CD4-positive, alpha-beta T cell (primary cell): ENCODE data around the gene DCP1B. TPM values are rescaled to one million over a fixed set of nuclear protein-coding genes. Genes with fewer than 3 reads are reported as not detected.

ENCODE experiments used
- ATAC-seq: fragments of 200-7000 bp; cut with Tn5 transposase; one replicate; pipeline ENCODE4 v1.10.0; 2022; ENCODE audit warnings: mild to moderate bottlenecking; ENCODE audit not compliant: poor library complexity
- CTCF ChIA-PET: fragments of 350-600 bp; sonication (Branson Sonifier 250); formaldehyde crosslinking; loops from one replicate; lab custom pipeline; 2021; ENCODE audit warnings: antibody characterized with exemption, inconsistent platforms; lab: Charles Lee
- POLR2A ChIA-PET: fragments of 350-600 bp; sonication (Branson Sonifier 250); formaldehyde crosslinking; loops from one replicate; lab custom pipeline; 2021; ENCODE audit warnings: antibody characterized with exemption, inconsistent platforms; lab: Charles Lee
- DNase-seq, 14 experiments: peaks; one replicate each; pipeline ENCODE4 v3.0.0-alpha.2; 2013 to 2020; ENCODE audit warnings: mixed read lengths in 2 of 14
- H3K27ac ChIP-seq, 2 donors: one replicate each; pipeline versions ENCODE4 v1.5.1 to v1.7.0; 2013; ENCODE audit warnings: low read length in 2 of 2, low read depth in 1 of 2, mild to moderate bottlenecking in 1 of 2
- H3K27me3 ChIP-seq, 2 experiments: 1 replicate in 1 of 2; 2 replicates in 1 of 2; pipeline versions ENCODE4 v1.6.1 to v1.7.0; 2013; ENCODE audit warnings: low read length in 2 of 2, control low read depth in 1 of 2, mild to moderate bottlenecking in 1 of 2, moderate library complexity in 1 of 2; ENCODE audit not compliant: insufficient read depth in 2 of 2, control insufficient read depth in 1 of 2
- H3K36me3 ChIP-seq: one replicate; pipeline ENCODE4 v1.6.1; 2013; ENCODE audit warnings: low read length, control low read depth; ENCODE audit not compliant: insufficient read depth
- H3K4me1 ChIP-seq: one replicate; pipeline ENCODE4 v1.6.1; 2013; ENCODE audit warnings: low read length, control low read depth; ENCODE audit not compliant: insufficient read depth
- H3K4me3 ChIP-seq: one replicate; pipeline ENCODE4 v1.5.1; 2013; ENCODE audit warnings: mild to moderate bottlenecking, low read length, moderate library complexity
- H3K9me3 ChIP-seq, 2 experiments: 1 replicate in 1 of 2; 2 replicates in 1 of 2; pipeline versions ENCODE4 v1.6.1 to v1.7.0; 2013; ENCODE audit warnings: low read length in 2 of 2, mild to moderate bottlenecking in 2 of 2, control low read depth in 1 of 2, moderate library complexity in 1 of 2; ENCODE audit not compliant: control insufficient read depth in 1 of 2, insufficient read depth in 1 of 2
- H3K27ac Mint-ChIP-seq: one replicate; pipeline ENCODE4 v1.8.0; 2020; ENCODE audit warnings: mixed read lengths
- H3K27me3 Mint-ChIP-seq: one replicate; pipeline ENCODE4 v1.8.0; 2021; ENCODE audit warnings: mixed read lengths
- H3K36me3 Mint-ChIP-seq: one replicate; pipeline ENCODE4 v1.8.0; 2021; ENCODE audit warnings: low read depth, mixed read lengths
- H3K4me1 Mint-ChIP-seq: one replicate; pipeline ENCODE4 v1.8.0; 2021; ENCODE audit warnings: low read depth, mixed read lengths
- H3K4me3 Mint-ChIP-seq: one replicate; pipeline ENCODE4 v1.8.0; 2020; ENCODE audit warnings: mild to moderate bottlenecking, mixed read lengths
- H3K9me3 Mint-ChIP-seq: one replicate; pipeline ENCODE4 v1.8.0; 2020; ENCODE audit warnings: mixed read lengths
- CTCF ChIP-seq: fragments of 200-600 bp; IDR thresholded peaks from one replicate; pipeline ENCODE4 v1.8.0; 2022; ENCODE audit warnings: antibody characterized with exemption, mild to moderate bottlenecking
- intact Hi-C, 2 experiments: fragments of 100-400 bp; cut with DNase I in 1 of 2; cut with micrococcal nuclease in 1 of 2; formaldehyde crosslinking; loops; one replicate each; pipeline versions ENCODE4 v1.15.1 to v1.9.0; 2023 to 2025; cut with DNase I, micrococcal nuclease
- total RNA-seq, 174 experiments: library from RNA in 2 of 174; stranded (reverse) in 2 of 174; gene quantifications; one replicate each; pipeline ENCODE4 v1.2.3 and lab custom pipeline; 2021 to 2026

The DCP1B gene
- total RNA-seq, 2 experiments from 2014 or later, result 4.3 to 4.6 TPM

- ChIA-PET POLR2A (no interaction called here), CTCF (no interaction called here)
- no peaks in the 10 kb centered on the region for H3K9me3 Mint-ChIP-seq
- Histone ChIP-seq H3K4me3 (peak within 1 kb of the TSS; percentile 35), H3K27ac (no peak within 1 kb of the TSS), H3K9me3 (no peaks in the 10 kb centered on the region), H3K27me3 (no peaks in the 10 kb centered on the region), H3K36me3 (no peaks in the 10 kb centered on the region), H3K4me1 (peaks cover 46% of the 10 kb centered on the region)
- H3K4me1 Mint-ChIP-seq, result peaks cover 32% of the 10 kb centered on the region
- H3K36me3 Mint-ChIP-seq, result no peaks in the 10 kb centered on the region
- no peak for TF ChIP-seq CTCF
- H3K27me3 Mint-ChIP-seq, result peaks cover 18% of the 10 kb centered on the region
- intact Hi-C loops, result no loop called here
- no peak for DNase-seq
- no peak within 1 kb of the TSS for H3K27ac Mint-ChIP-seq
- ATAC-seq, result no peak
- peak within 1 kb of the TSS; percentile 6 for H3K4me3 Mint-ChIP-seq
Observed at GRCh38 chr12:1918081-1918883, 86.0 kb downstream of the DCP1B start, which contains the start of gene CACNA2D4. TSS of gene CACNA2D4 (minus strand) at chr12:1918652. CDS start at chr12:1918473, 179 bp downstream.

GRCh38 chr12:1917172-1918070 is 86.8 kb downstream of the DCP1B start:
- Histone ChIP-seq H3K27me3 (no peaks in the 10 kb centered on the region), H3K4me1 (peaks cover 44% of the 10 kb centered on the region), H3K27ac (no peak overlapping the region), H3K4me3 (peak overlapping the region; percentile 35), H3K36me3 (no peaks in the 10 kb centered on the region), H3K9me3 (no peaks in the 10 kb centered on the region)
- DNase-seq, result peak in 2 of 14 experiments; percentile 38 to 39
- POLR2A ChIA-PET, result no interaction called here
- CTCF ChIA-PET, result no interaction called here
- ATAC-seq, result no peak
- Mint-ChIP-seq H3K36me3 (no peaks in the 10 kb centered on the region), H3K4me3 (peak overlapping the region; percentile 6), H3K27ac (no peak overlapping the region), H3K4me1 (peaks cover 32% of the 10 kb centered on the region), H3K27me3 (peaks cover 18% of the 10 kb centered on the region), H3K9me3 (no peaks in the 10 kb centered on the region)
- intact Hi-C loops, result no loop called here
- no peak for TF ChIP-seq CTCF

- no peak overlapping the region for H3K4me3 Mint-ChIP-seq
- no peak for TF ChIP-seq CTCF
- peaks cover 32% of the 10 kb centered on the region for H3K4me1 Mint-ChIP-seq
- peak overlapping the region; percentile 53 for H3K27ac Mint-ChIP-seq
- DNase-seq (no peak), ATAC-seq (no peak)
- H3K4me3 ChIP-seq, result no peak overlapping the region
- intact Hi-C loops, result no loop called here
- no peaks in the 10 kb centered on the region for H3K36me3 Mint-ChIP-seq
- H3K4me1 ChIP-seq, result peaks cover 38% of the 10 kb centered on the region
- CTCF ChIA-PET, result interaction anchor here (0.8 kb wide), 1 partner anchor 23 kb away, joined by 4 read pairs; no protein-coding TSS in a partner anchor
- no peak overlapping the region for H3K27ac ChIP-seq
- H3K27me3 ChIP-seq, result no peaks in the 10 kb centered on the region
- peaks cover 18% of the 10 kb centered on the region for H3K27me3 Mint-ChIP-seq
- POLR2A ChIA-PET, result interaction anchor here (1.0 to 1.6 kb wide), 5 partner anchors 23 to 125 kb away, joined by 3 to 5 read pairs (median 5); partner anchors contain the start of gene DCP1B
- H3K36me3 ChIP-seq, result no peaks in the 10 kb centered on the region
- no peaks in the 10 kb centered on the region for H3K9me3 Mint-ChIP-seq
- no peaks in the 10 kb centered on the region for H3K9me3 ChIP-seq
Observed at GRCh38 chr12:1916371-1917171, 87.7 kb downstream of the DCP1B start.
